Endometrium (tissue), 2 donors: ENCODE results near the gene NOS1AP.

ENCODE experiments used
- FAIRE-seq: peaks from 2 replicates; lab custom pipeline; 2012; peaks lifted over from hg19 to GRCh38; lab: Jason Lieb, UNC
- donor health status: control.
- donor health status: control.

NOS1AP gene

DNA sequence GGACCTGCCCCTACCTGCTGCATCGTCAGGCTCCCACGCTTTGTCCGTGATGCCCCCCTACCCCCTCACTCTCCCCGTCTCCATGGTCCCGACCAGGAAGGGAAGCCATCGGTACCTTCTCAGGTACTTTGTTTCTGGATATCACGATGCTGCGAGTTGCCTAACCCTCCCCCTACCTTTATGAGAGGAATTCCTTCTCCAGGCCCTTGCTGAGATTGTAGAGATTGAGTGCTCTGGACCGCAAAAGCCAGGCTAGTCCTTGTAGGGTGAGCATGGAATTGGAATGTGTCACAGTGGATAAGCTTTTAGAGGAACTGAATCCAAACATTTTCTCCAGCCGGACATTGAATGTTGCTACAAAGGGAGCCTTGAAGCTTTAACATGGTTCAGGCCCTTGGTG, 298.3 kb downstream of the NOS1AP start:
- no peak for FAIRE-seq

DNA sequence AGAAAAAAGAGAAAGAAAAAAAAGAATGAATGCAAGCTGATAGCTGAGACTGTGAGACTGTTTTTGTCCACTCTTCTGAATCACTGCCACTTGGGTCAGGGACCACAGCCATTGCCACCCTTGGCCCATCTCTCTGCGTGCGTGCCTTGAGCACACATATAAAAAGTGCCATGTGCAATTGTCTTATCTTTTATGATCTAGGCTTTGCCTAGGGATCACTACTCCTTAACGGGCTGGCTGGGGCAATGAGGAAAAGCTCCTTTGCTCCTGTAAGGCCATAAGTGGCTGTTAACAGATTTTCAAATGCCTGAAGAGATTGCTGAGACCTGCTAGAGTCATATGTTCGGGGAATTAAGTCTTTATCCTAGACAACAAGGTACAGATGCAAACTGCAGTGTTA, 299.0 kb downstream of the NOS1AP start:
- FAIRE-seq = no peak

DNA sequence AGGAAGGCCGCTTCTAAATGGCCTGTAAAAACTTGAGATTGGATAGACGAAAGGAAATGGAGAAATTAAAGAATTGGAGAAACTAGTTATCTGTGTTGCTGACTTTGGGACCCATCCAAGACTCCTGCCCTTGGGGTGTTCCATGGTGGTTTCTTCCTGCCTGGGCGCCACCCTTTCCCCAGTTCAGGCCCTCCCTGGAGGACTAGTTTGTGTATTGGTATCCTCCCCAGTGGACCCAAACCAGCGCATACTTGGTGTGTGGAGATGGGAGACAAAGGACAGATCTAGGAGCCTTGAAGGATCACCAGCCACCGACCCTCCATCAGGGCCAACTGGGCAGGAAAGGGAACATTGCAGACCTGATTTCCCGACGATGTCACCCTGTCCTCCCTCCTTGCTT, 300.1 kb downstream of the NOS1AP start:
- no peak for FAIRE-seq

DNA sequence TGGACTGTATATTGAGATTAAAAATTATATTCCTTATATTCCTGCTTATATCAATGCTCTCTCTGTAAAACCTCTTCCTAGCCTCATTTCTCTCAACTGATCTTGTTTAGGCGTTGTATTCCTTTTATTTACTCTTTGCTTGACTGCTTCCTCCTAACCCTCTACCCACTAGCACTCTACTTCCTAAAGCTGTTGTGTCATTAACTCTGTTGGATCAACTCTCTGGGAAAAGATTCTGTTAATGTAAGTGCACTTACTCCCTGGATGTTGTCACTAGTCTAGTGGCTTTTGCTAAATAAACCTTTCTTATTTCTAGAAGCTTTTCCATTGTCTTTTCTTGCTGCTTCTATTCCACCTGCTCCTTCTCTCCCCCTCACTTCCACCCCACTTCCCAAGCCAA, 300.7 kb downstream of the NOS1AP start:
- FAIRE-seq = no peak

DNA sequence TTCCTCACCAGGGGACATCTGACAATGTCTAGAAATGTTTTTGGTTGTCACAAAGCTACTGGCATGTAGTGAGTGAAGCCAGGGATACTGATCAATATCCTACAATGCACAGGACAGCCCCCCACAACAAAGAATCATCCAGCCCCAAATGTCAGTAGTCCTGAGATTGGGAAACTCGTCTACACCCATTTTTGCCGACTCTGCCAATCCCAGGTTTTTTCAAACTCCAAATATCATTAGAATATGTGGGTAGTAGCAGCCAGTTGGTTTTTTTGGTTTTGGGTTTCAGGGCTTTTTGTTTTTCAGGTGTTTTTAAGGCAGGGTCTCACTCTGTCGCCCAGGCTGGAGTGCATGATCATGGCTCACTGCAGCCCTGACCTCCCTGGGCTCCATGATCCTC, 301.2 kb downstream of the NOS1AP start:
- FAIRE-seq = no peak

DNA sequence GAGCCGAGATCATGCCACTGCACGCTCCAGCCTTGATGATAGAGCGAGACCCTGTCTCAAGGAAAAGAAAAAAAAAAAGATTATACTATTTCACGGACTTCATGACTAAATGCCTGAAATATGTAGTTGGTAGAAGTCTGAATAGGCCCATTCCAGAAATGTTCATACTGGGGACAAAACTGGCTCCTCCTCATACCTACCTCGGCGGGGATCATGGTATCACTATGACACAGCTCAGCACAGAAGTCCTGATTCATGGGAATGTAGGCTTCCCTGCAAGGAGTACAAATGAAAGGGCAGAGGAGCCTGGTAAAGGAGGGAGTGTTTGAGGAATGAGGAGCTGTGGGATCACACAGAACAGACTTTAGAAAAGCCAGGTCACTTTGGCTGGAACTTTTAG, 302.1 kb downstream of the NOS1AP start:
- FAIRE-seq = no peak

DNA sequence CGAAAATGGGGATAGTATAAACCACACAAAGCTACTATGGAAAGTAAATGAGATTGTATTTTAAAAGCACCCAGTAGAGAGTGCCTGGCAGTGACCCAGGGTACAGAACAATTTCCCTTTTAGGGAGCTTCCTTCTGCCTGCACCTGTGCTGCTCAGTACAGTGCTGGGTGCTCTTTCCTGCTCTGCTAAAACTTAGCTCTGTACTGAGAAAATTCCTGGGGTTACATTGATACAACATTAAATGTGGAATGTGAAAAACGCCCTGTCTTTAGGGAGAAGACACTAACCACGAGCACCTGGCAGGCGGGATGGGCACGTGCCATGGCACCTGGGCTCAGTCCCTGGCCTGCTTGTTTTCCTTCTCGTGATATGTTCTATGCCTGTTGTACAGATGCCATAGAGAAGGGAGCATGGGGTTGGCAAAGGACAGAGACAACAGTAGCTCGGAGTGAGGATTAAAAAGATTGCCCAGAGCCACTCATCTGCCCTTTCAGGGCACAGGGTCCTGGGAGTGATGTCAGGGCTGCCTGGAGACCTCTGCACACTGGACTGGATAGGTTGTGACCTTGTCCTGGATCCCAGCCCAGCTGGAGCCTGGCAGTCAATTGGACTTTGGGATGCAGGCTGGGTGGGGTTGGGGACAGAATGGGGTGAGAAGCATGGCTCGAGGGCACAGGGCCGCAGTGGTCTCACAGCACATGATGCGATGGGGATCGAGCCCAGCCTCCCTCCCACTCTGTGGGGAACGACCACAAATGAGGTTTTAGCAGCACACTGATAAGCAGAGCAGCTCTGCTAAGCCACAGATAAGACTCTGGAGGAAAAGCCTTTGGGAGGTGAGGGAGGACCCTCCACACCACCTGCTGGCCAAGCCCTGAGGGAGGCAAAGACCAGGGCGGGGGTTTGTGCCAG, 302.9 kb downstream of the NOS1AP start:
- FAIRE-seq = no peak

DNA sequence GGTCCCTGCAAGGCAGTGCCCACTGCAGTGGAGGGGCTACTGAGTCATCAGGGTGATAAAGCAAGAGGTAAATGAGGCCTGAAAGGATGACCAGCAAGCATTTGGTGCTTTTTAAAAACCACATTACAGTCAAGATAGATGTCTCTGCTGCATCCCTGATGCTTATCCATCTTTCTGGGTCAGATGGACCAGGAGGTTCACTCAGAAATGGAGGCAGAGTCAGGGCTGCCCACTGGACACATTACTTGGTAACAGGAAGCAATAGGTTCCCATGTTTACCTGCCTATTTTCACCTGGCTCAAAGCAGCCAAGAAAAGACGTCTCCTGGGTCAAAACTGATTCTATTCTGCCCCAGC, 303.6 kb downstream of the NOS1AP start:
- no peak for FAIRE-seq

DNA sequence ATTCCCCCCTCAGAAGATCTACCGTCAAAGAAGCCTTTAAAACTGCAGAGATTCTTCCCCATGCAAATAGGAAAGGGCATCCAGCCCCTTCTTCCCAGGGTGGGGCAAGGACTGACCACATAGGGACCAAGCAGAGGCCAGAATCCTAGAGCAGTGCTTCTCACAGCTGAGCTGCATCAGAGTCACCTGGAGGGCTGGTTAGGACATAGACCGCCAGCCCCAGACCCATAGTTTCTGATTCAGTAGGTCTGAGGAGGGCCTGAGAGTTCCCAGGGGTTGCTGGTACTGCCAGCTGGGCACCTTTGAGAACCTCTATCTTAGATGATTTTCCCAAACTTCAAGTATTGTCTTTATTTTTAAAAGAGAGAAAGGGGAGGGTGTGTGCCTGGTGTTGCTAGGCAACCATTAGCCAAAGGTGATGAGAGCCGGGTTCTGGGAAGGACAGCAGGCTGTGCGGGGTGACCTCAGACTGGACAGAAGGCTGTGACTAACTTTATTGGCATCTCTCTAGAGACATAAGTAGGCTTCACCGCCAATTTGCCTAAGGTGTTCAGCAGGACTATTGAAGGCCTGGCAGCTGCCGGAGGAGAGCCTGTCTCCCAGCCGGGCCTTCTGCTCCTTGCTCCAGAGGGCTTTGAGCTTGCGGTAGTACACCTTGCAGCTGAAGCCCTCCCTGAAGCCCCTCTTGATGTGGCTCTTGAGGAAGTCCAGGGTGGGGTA, 304.2 kb downstream of the NOS1AP start:
- FAIRE-seq = no peak

DNA sequence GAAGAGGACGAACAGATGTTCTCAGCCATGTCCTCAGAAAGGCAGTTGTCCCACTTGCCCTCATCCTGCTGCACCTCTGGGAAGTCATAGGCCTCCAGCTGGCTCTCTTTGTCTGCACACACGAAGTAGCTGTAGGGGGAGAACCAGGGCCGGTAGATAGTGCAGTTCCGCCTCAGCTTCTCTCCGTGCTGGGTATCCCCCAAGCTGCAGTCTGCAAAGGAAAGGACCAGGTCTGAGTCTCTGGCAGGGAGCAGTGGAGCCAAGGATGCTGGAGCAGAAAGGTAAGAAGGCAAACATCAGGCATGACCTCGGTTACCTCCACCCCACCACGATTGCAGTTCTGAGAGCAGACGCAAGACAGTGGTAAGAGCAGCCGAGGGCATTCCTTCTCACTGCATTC, 304.9 kb downstream of the NOS1AP start:
- FAIRE-seq = no peak

DNA sequence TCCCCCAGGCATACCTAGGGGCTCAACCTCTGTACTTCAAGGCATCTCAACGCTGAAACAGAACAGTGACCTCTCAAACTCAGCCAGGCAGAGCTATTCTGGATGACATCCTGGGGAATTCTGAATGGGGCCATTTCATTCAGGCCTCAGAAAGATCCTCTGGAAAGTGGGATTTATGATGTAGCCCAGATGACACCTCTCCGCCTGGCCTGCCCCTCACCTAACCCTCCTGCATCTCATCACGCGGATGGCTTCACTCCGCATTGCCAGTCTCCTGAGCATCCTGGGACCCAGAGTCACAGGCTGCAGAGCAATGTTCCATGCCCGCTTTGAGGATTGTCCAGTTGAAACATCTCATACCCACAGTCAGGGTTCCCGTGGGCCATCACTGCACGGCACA, 306.0 kb downstream of the NOS1AP start:
- no peak for FAIRE-seq

DNA sequence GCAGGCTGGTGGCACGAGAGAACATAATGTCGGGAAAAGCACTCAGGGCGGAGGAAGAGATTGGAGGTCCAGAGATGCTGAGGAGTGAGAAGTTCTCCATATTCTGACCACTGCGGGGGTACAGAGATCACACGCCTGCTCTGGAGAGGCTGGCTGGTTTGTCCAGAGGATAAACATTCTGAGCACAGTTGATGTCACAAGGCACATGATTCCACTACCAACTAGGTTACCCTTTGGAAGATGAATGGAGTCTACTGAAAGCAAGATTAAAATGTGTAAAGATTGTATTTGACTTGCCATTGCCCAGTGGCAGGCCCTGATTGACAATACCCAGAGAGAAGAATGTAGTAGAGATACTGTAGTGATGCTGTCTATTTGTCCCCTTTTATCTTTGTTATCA, 307.2 kb downstream of the NOS1AP start, which contains the start of gene SPATA46:
Gene SPATA46, minus strand, starts transcription at position 164 of the 400 bp plus-strand sequence. Its CDS starts 64 bp downstream, at position 100.
- no peak for FAIRE-seq

DNA sequence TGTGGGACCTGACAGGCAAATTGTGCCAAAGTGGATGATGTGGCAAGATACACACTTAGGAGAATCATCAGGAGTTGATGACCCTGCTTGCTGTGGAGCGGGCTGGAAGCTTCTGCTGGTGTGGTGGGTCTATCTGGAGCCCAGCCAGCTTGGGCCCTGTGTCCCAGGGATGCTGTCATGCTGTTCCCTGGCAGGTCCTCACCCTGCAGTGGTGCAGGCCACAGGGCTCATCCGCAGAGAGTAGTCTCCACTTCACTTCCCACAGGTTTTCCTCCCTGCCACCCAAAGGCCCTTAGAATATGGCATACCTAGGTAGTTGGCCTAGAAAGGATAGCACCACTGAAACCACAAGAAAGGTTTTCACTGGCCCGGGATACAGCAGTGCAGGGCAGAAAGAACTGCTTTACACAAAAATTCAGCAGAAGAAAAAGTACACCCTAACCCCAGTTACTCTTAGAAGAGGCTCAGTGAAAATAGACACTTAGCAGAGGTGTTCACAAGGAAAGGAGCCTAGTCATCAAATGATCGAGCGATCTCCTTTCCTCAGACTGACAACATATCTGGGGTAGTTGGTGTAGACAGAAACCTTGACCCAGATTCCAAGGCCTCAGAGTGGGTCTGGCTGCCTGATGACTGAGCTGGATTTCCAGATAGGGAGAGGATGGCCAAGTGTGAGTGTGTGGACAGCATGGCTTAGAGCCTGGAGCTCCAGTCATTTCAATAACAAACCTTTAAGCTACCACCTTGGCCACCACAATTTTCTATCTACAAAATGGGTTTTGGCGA, 310.8 kb downstream of the NOS1AP start:
- FAIRE-seq = no peak

DNA sequence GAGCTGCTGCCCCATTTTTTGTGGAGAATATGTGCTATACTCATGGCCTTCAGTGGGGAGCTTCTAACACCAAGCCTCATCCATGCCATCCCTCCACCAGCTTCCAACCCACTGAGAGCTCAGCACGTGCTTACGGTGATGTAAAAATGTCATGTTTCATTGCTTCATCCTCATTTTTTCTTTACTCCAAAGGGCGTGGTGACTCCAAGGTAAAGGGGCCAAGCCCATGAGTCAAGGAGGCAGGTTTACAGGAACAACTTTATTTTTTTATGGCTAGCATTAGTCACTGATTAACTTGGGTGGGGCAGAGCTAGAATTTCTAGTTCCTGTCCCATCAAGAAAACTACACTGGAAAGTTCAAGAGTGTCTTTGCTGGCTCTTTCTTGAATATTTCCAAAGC, 311.9 kb downstream of the NOS1AP start, which contains the start of gene C1orf226:
Gene C1orf226, plus strand, starts transcription at position 346 of the 400 bp plus-strand sequence. CDS start 174 bp downstream, outside the sequence.
- FAIRE-seq = no peak

DNA sequence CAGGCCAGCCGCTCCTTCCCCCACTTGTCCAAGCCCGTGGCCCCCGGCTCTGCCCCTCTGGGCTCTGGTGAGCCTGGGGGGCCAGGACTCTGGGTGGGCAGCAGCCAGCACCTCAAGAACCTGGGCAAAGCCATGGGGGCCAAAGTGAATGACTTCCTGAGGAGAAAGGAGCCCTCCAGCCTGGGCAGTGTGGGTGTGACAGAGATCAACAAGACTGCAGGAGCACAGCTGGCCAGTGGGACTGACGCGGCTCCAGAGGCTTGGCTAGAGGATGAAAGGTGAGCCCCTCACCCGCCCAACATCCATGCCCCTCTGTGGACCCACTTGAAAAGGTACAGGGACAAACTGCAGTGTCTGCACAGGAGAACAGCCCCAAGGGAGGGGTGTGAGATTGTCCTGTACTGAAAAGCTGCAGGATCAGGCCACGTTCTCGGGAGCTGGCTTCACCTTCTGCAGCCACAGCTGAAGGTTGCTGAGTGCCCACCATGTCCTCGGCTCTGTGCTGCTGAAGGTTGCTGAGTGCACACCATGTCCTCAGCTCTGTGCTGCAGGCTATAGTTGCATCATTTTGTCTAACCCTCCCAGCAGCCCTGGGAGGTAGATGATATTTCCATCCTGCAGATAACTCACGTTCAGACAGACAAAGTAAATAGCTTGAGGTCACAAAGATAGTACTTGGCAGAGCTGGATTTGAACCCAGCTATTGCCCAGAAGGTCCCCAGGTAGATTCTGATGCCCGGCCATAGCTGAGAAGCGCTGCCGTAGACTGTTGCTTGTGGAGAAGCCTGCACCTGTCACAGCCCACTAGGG, 312.7 kb downstream of the NOS1AP start:
- no peak for FAIRE-seq

DNA sequence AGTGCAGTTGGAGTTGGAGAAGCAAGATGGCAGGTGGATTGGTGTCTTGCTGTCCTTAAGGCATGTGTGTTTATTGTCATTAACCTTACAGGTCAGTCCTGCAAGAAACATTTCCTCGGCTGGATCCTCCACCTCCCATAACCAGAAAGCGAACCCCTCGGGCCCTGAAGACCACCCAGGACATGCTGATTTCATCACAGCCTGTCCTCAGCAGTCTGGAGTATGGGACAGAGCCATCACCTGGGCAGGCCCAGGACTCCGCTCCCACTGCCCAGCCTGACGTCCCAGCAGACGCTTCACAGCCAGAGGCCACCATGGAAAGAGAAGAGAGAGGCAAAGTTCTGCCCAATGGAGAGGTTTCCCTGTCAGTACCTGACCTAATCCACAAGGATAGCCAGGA, 313.6 kb downstream of the NOS1AP start:
- FAIRE-seq = no peak

DNA sequence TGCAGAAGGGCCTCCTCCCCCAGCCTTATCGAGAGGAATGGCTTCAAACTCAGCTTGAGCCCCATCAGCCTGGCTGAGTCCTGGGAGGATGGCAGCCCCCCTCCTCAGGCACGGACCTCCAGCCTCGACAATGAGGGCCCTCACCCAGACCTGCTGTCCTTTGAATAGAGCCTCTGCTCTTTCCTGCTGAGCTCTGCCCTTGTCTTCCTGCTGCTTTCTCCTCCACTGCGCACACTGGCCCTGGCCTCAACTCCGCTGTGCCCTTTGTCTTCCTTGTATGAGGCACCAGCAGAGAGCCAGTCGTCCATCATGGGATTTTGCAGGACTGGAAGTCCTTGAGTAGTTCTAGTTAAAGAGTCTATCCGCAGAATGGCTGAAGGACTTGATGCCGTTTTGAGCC, 314.0 kb downstream of the NOS1AP start:
- FAIRE-seq = no peak

DNA sequence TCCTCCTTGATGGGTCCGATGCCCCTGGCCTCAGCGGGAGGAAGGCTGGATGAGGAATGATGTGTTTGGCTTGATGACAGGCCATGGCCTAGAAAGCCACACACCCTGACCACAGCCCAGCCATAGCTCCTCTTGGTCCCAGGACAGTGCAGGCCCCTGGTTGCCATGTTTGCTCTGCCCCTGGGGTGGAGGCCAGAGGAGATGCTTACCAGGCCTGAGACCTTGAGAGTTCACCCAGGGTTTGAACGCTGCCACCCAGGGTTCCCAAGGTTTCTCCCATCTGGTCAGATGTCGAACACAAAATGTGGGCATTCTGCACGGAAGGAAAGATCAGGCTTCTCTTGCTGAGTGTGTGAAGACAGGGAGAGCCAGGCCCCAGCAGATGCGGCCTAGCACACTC, 314.6 kb downstream of the NOS1AP start:
- no peak for FAIRE-seq

DNA sequence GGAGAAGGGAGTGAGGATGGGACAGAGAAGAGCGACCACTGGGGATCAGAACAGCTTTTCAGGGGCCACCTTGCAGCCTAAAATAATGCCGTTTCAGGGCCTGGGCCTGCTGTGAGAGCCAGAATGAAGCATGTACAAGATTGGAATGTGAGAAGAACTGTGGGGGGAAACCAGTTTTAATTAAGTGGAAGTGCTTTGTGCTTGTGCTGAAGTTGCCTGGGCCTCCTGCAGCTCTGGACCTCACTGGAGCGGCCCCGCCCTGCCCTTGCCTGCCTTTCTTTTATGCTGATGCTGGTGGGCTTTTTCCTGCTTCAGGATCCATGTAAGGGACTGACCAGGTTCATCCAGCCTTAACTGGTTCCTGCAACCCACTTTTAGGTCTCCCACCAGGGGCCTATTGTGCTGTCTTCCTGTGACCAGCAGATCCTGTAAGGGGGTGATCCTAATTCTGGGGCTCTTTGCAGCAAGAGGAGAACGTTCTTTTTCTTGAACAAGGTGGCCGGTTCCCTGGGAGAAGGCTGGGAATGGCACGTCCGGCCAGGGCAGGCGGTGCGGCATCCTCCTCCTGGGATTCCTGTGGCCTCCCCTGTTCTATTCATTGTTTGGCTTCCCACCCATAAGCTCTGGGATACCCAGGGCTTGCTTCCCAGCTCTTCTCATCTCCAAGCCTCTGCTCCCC, 315.2 kb downstream of the NOS1AP start:
- no peak for FAIRE-seq

DNA sequence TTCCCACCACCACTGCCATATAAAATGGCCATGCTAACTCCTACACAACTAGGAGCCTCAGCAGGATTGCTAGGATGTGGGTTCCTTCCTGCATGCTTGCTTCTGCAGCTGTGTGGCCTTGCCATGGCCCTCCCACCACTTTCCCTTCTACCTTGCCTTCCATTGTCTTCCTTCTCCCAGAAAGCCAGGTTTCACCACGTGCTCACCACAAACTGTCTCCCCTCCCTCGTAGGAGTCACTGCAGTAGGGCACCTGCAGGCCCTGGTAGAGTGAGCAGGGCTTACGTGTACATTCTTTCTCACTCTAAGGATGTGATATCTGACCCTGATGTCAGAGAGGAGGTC, 315.8 kb downstream of the NOS1AP start:
- FAIRE-seq = no peak

DNA sequence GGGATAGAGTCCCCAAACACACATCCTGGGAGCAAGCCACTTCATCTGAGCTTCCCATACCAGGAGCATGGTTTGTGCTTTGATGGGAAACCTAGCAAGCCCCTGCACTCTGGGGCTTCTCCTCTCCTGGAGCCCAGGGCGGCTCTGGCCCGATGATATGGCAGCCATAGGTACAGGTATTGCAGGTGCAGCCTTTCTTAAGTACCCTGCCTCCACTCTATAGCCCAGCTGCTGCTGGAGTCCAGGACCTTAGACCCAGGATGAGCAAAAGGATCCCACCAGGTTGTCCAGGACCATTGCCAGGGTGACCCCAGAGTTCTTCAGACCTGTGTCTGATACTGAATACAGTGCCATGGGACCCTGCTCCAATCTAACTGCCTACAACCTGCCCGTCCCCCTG, 316.2 kb downstream of the NOS1AP start:
- no peak for FAIRE-seq
